ENCODE data around the gene CMSS1.

CMSS1 gene

DNA sequence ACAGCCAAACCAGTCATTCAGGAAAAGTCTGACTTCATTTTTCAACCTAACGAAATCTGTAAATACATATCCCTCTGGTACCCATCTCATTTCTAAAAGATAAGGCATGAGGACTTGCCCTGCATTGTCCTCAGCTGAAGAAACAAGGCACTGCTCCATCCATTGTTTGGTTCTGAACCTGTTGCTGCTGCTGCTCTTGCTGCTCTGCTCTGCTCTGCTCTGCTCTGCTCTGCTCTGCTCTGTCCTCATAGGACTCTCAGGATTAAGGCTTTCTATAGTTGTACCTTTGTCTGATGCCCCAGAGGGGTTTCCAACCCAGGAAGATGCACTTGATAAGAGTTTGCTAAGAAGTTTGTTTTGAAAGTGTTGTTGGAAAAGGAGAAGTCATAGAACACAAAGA, 38.2 kb downstream of the CMSS1 start:
- no peak for DNase-seq

DNA sequence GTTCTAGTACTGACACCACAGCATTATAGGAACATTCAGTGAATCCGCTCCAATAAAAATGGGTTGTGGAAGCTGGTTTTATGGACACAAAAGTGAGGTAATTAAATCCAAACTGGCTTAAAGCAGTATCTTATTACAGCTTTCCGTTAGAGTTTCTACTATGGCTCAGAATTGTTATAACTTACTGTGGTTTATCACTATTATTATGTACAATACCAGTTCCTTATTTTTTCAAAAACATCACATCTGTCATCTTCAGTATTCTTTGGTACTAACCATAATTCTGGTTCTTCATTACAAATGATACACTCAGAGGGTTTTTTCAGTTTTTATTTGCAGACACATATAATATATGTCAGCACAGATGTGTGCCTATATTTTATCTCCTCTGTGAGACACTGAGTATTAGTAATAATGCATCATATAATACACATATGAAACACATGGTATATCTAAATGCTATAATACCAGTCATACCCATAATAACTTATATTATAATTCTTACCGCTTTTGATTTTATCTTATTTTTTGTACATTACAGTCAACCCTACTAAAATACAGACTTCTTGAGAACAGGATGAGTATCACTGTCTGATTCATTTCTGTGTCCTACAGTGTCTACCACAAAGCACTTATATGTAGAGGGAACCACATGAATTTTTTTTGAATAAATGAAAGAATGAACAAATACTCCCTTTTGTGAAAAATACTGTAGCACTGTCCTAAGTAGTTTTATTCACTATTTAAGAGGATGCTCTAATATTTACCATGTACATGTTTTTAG, 39.0 kb downstream of the CMSS1 start:
- DNase-seq, result no peak

- no peak for DNase-seq
These were observed 39.6 kb downstream of the CMSS1 start for GRCh38 chr3:99857278-99857677.

GRCh38 chr3:99858469-99858868, 40.8 kb downstream of the CMSS1 start:
- no peak for DNase-seq

DNA sequence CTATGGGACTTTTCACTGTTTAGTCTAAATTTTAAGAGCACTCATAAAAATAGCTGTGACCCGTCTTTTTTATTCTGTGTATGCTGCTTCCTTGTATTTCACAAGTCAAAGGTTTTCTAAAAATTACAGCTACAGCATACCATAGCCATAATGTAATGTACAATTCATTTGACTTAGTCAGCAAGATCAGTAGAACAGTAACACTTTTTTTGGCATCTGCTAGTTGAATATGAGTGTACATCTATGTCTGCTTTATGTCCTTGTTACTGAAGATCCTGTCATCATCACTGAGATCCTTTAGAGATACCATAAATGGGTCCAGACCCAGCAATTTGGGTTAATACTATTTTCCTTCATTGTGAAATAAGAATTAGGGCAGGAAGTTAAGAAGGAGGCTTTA, 42.2 kb downstream of the CMSS1 start:
- DNase-seq, result no peak

DNA sequence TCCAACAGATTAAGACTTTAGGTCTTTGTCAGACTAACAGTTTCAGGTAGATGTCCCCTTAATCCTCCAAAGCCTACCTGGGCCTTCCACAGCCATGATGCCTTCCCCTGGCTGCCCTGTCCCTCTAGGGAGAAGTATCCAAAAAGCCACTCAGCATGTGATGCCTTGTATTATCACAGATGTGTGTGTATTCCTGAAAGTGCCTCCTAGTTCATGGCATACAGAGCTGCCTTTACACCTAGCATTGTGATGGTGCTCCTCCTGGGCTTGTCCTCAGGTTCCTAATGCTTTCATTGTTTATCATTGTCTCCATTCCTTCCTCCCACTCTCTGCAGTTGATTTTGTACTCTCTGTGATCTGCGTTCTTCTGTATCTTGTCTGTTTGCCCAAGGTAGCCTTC, 43.6 kb downstream of the CMSS1 start:
- no peak for DNase-seq

GRCh38 chr3:99862208-99862607, 44.5 kb downstream of the CMSS1 start:
- no peak for DNase-seq

- DNase-seq, result no peak
These were observed 45.3 kb downstream of the CMSS1 start for GRCh38 chr3:99863002-99863401.

DNA sequence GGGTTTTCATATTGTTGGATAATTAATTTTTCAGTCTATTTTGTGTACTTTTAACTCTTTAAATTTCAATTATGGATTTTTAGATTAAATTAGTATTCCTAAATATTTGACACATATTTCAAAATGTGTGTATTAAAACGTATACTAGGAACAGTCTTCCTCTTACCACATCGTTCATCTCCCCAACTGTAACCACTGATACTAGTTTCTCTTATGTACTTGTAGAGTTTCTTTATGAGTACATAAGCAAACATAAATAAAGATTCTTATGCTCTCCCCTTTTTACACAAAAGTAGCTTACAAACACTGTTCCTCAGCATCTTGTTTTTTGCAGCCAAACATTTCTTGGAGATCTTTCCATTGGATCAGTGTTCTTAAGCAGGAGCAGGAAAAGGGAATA, 45.9 kb downstream of the CMSS1 start:
- no peak for DNase-seq

- no peak for DNase-seq
These were observed 46.6 kb downstream of the CMSS1 start for GRCh38 chr3:99864289-99864688.

DNA sequence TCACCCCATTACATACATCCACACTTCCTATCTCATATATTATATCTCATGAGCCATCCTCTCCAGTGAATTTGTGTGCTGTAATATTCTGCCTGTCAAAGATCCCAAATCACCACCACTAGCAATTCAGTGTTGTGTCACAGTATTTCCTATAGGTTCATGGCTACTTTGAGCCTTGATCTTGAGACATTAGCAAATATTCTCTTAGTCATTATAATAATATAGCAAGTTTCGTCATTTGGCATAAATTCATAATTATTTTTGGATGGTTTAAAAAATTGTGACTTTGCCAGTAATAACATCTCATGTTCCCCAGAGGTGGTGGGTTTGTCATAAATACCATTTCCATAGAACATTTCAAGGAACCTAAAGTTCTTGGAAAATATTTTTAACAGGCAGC, 47.7 kb downstream of the CMSS1 start:
- no peak for DNase-seq

- DNase-seq, result no peak
These were observed 48.6 kb downstream of the CMSS1 start for GRCh38 chr3:99866261-99866761.

DNA sequence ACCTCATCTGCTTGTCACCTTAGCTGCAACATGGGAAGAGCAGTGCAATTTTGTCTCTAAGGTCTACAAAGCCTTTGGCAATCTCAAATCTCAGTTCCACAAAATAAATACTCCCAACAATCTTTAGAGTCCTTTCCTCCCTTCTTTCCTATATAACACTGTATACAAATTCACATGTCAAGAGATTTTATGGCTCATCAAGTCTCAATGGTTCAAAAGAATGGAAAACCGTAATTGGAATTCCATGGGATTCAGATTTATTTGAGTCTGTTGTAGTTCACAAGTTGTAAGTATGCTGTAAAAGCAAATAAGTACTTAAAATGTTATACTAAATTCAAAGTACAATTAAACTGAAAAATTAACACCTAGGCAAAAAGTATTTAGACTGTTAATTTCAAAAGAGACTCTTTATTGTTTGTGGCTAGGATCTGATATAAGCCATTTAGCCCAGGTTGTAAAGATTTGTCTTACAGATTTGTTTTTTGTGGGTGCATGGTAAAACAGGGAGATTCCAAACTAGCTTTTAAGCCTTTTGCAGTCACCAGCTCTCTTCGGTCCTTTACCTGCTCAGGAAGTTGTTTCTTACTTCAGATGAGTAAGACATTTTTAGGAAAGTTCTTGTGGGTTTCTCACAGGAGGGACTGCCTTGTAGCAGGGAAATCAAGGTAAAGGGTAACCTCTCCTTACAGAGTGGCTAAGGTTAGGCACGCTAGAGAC, 50.1 kb downstream of the CMSS1 start:
- no peak for DNase-seq

GRCh38 chr3:99868311-99868646, 50.6 kb downstream of the CMSS1 start:
- DNase-seq, result no peak

GRCh38 chr3:99869621-99870020, 52.0 kb downstream of the CMSS1 start:
- no peak for DNase-seq

GRCh38 chr3:99870712-99871111, 53.0 kb downstream of the CMSS1 start:
- no peak for DNase-seq

GRCh38 chr3:99871231-99872045, 53.8 kb downstream of the CMSS1 start:
- DNase-seq, result no peak

DNA sequence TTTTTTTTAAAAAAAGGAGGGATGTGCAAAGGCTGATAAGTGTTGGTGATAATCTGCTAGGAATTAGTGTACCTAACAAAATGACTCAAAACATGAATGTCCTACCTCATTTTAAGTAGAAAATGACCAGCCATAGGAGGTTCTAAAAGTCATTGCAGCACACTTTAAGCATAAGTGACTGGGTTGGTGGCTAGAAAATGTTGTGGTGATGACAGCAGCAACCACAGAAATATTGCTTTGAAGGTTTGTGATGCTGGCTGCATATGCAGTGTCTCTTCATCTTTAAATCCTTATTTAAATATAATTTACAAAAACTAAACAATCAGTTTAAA, 55.2 kb downstream of the CMSS1 start:
- no peak for DNase-seq

GRCh38 chr3:99873269-99874102, 55.8 kb downstream of the CMSS1 start:
- DNase-seq, result no peak

- no peak for DNase-seq
These were observed 56.8 kb downstream of the CMSS1 start for GRCh38 chr3:99874237-99875002.

- DNase-seq, result peak; percentile 35
These were observed 57.9 kb downstream of the CMSS1 start for GRCh38 chr3:99875581-99875928.
